HPDE6-E6E7 (cell line): ENCODE data around the gene SESN3.

Source experiments
- DNase-seq: peaks from one replicate; pipeline ENCODE4 v3.0.0; 2011; ENCODE audit warnings: missing footprints; ENCODE audit errors: extremely low spot score

Gene SESN3

GRCh38 chr11:95121698-95122097 lies 109.3 kb downstream of the SESN3 start:
- DNase-seq: no peak

- DNase-seq: no peak
Measured at GRCh38 chr11:95119361-95120060, 111.5 kb downstream of the SESN3 start.

GRCh38 chr11:95115597-95115996 lies 115.4 kb downstream of the SESN3 start:
- DNase-seq: no peak
